ENCODE data around the gene GPRC5A.

GRCh38 chr12:12872139-12872933 is 19.0 kb upstream of the GPRC5A start:
- TF ChIP-seq, protein P1, sequence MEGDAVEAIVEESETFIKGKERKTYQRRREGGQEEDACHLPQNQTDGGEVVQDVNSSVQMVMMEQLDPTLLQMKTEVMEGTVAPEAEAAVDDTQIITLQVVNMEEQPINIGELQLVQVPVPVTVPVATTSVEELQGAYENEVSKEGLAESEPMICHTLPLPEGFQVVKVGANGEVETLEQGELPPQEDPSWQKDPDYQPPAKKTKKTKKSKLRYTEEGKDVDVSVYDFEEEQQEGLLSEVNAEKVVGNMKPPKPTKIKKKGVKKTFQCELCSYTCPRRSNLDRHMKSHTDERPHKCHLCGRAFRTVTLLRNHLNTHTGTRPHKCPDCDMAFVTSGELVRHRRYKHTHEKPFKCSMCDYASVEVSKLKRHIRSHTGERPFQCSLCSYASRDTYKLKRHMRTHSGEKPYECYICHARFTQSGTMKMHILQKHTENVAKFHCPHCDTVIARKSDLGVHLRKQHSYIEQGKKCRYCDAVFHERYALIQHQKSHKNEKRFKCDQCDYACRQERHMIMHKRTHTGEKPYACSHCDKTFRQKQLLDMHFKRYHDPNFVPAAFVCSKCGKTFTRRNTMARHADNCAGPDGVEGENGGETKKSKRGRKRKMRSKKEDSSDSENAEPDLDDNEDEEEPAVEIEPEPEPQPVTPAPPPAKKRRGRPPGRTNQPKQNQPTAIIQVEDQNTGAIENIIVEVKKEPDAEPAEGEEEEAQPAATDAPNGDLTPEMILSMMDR (IDR thresholded peaks at IDR 0.05) = no peak
- no peak for TF ChIP-seq POLR2A (IDR thresholded peaks at IDR 0.05)
